Mucosa of descending colon (tissue), 3 donors: Measurements from ENCODE around the gene GNAQ. TPM values are rescaled to one million over a fixed set of nuclear protein-coding genes. Genes with fewer than 3 reads are reported as not detected.
A peak's percentile ranks its signal among the peaks of the same experiment; 100 is the strongest.

ENCODE experiments used
- ATAC-seq: fragments of 200-7000 bp; cut with Tn5 transposase; one replicate; pipeline ENCODE4 v1.9.1; 2020; ENCODE audit warnings: mild to moderate bottlenecking, moderate library complexity
- DNase-seq, 3 donors: peaks; one replicate each; pipeline ENCODE4 v3.0.0-alpha.2; 2020
- H3K36me3 ChIP-seq: fragments of 200-600 bp; one replicate; pipeline ENCODE4 v1.8.0; 2021; ENCODE audit warnings: low read depth, mild to moderate bottlenecking
- H3K4me1 ChIP-seq: fragments of 200-600 bp; one replicate; pipeline ENCODE4 v1.8.0; 2021; ENCODE audit warnings: low read depth, mild to moderate bottlenecking
- H3K4me3 ChIP-seq: fragments of 200-600 bp; one replicate; pipeline ENCODE4 v1.8.0; 2021; ENCODE audit warnings: mild to moderate bottlenecking
- H3K9me3 ChIP-seq: fragments of 200-600 bp; one replicate; pipeline ENCODE4 v1.8.0; 2021; ENCODE audit warnings: mild to moderate bottlenecking
- intact Hi-C, 2 donors: fragments of 100-400 bp; cut with DNase I in 1 of 2; cut with micrococcal nuclease in 1 of 2; formaldehyde crosslinking; loops; one replicate each; pipeline versions ENCODE4 v1.11.0 to v1.11.1; 2022; cut with DNase I, micrococcal nuclease
- total RNA-seq, 3 donors: library from RNA; stranded (reverse); fragmentation: NEBNext Ultra II Directional in 2 of 3; extraction: Animal tissue kit (Norgen Biotek cat#: 25700) in 2 of 3; gene quantifications; one replicate each; pipeline versions ENCODE4 v1.2.1 to v1.2.4, GENCODE V29; 2021 to 2023
- TF ChIP-seq, protein P1 (sequence below): fragments of 200-600 bp; IDR thresholded peaks from one replicate; pipeline ENCODE4 v1.8.0; 2022; ENCODE audit warnings: antibody characterized with exemption, mild to moderate bottlenecking
- donor health status: DM: no; HTN: no; CAD: no; lungs with moderate emphysema.
- donor health status: DM: no; HTN: no; CAD: no.
- donor health status: DM: no; HTN: yes; CAD: no.

The GNAQ gene
- total RNA-seq, 3 donors from 2014 or later = 95.9 to 115 (median 104) TPM

DNA sequence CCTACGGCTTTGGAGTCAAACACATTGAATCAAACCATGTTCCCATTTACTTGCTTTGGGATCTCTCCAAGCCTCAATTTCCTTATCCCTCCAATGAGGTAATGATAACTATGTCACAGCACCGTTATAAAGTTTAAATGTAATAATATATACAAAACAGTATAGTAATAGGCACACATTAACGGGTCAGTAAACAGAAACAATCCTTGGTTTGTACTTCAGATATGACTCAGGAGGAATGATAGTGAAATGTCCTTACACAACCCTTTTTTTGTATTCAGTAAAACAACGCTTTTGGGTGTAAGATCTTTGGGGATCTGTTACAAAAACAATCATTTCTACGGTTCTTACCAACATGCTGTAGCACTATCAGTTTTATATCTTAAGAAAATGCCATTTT lies 205.0 kb downstream of the GNAQ start:
- DNase-seq (no peak), ATAC-seq (peak; percentile 18)
- H3K36me3 ChIP-seq = no peaks in the 10 kb centered on the region
- no peaks in the 10 kb centered on the region for H3K9me3 ChIP-seq
- intact Hi-C loops = no loop called here
- no peaks in the 10 kb centered on the region for H3K4me1 ChIP-seq
- TF ChIP-seq, protein P1, sequence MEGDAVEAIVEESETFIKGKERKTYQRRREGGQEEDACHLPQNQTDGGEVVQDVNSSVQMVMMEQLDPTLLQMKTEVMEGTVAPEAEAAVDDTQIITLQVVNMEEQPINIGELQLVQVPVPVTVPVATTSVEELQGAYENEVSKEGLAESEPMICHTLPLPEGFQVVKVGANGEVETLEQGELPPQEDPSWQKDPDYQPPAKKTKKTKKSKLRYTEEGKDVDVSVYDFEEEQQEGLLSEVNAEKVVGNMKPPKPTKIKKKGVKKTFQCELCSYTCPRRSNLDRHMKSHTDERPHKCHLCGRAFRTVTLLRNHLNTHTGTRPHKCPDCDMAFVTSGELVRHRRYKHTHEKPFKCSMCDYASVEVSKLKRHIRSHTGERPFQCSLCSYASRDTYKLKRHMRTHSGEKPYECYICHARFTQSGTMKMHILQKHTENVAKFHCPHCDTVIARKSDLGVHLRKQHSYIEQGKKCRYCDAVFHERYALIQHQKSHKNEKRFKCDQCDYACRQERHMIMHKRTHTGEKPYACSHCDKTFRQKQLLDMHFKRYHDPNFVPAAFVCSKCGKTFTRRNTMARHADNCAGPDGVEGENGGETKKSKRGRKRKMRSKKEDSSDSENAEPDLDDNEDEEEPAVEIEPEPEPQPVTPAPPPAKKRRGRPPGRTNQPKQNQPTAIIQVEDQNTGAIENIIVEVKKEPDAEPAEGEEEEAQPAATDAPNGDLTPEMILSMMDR = no peak
- H3K4me3 ChIP-seq = no peak overlapping the region

GRCh38 chr9:77826116-77826515 lies 205.5 kb downstream of the GNAQ start:
- TF ChIP-seq, protein P1 = no peak
- Histone ChIP-seq H3K4me3 (no peak overlapping the region), H3K9me3 (no peaks in the 10 kb centered on the region), H3K36me3 (no peaks in the 10 kb centered on the region), H3K4me1 (no peaks in the 10 kb centered on the region)
- no peak for ATAC-seq
- no peak for DNase-seq
- intact Hi-C loops = no loop called here

DNA sequence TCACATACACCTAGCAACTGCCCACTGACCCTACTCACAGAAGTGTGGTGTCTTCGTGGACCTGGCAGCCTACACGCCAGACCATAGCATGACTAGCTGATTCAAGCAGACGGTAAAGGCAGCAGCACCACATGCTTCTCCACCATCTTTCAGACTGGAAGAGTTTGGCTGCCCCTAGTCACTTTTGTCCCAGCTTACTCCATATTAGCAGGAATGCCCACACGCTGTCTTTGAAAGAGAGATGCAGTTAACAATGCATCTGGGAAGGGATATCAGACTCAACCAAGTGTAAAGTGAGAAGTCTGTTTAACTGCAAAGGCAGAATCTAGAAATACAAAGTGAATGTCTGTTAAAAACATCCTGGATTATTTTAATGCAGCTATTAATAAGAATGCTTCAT lies 206.2 kb downstream of the GNAQ start:
- DNase-seq = no peak
- no peak overlapping the region for H3K4me3 ChIP-seq
- peaks cover under 1% of the 10 kb centered on the region for H3K4me1 ChIP-seq
- TF ChIP-seq, protein P1 = no peak
- H3K9me3 ChIP-seq = no peaks in the 10 kb centered on the region
- no peak for ATAC-seq
- H3K36me3 ChIP-seq = no peaks in the 10 kb centered on the region
- intact Hi-C loops = no loop called here

DNA sequence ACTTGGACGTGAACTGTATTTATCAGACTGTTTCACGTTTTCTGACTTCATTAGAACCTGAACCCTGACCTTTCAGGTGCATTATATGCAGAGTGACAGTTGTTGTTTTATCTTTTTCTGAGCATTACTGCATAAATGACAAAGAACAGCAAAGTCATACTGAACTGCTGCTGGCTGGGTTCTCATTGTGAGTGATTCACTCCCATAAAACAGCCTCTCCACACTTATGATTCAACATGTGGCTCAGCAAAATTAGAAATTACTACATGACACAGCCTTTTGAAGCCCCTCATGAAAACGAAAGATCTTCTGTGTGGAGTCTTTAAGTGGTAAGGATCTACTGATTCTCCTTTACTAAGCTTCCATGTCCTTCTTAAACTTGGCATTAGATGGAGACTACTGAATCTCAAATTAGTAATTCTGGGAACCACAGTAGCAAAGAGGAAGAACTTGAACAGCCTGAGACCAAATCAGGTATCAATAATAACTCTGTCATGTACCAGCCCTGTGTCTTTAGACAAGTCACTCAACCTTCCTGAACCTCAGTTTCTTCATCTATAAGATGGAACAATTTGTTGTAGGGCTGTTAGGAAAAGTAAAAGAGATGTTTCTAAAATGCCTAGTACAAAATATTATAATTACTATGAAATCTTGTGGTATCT lies 211.2 kb downstream of the GNAQ start:
- DNase-seq = no peak
- Histone ChIP-seq H3K4me3 (no peak overlapping the region), H3K36me3 (no peaks in the 10 kb centered on the region), H3K9me3 (no peaks in the 10 kb centered on the region), H3K4me1 (peaks cover 5% of the 10 kb centered on the region)
- TF ChIP-seq, protein P1 = no peak
- peak; percentile 89 for ATAC-seq
- intact Hi-C loops = no loop called here

GRCh38 chr9:77819657-77820056 lies 212.0 kb downstream of the GNAQ start:
- no peaks in the 10 kb centered on the region for H3K9me3 ChIP-seq
- intact Hi-C loops = no loop called here
- peaks cover 5% of the 10 kb centered on the region for H3K4me1 ChIP-seq
- TF ChIP-seq, protein P1 = no peak
- H3K4me3 ChIP-seq = no peak overlapping the region
- no peaks in the 10 kb centered on the region for H3K36me3 ChIP-seq
- ATAC-seq (peak; percentile 50), DNase-seq (no peak)
